Measurements from ENCODE around the gene NBEAL1.
A peak's percentile ranks its signal among the peaks of the same experiment; 100 is the strongest.

- TF ChIP-seq, protein P1, sequence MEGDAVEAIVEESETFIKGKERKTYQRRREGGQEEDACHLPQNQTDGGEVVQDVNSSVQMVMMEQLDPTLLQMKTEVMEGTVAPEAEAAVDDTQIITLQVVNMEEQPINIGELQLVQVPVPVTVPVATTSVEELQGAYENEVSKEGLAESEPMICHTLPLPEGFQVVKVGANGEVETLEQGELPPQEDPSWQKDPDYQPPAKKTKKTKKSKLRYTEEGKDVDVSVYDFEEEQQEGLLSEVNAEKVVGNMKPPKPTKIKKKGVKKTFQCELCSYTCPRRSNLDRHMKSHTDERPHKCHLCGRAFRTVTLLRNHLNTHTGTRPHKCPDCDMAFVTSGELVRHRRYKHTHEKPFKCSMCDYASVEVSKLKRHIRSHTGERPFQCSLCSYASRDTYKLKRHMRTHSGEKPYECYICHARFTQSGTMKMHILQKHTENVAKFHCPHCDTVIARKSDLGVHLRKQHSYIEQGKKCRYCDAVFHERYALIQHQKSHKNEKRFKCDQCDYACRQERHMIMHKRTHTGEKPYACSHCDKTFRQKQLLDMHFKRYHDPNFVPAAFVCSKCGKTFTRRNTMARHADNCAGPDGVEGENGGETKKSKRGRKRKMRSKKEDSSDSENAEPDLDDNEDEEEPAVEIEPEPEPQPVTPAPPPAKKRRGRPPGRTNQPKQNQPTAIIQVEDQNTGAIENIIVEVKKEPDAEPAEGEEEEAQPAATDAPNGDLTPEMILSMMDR (IDR thresholded peaks at IDR 0.05) = peak in 3 of 4 experiments; percentile 36 to 64 (median 57)
- TF ChIP-seq POLR2A (IDR thresholded peaks at IDR 0.05) = peak; percentile 74 to 77
Observed at GRCh38 chr2:203238704-203239526, 224.2 kb downstream of the NBEAL1 start, which contains the start of gene CYP20A1.
